OCI-LY7 (cell line): Measurements from ENCODE around the gene GALP. TPM values are rescaled to one million over a fixed set of nuclear protein-coding genes. Genes with fewer than 3 reads are reported as not detected.
"Not testable (repeated sequence)": the region's sequence is repeated elsewhere in the genome, so short reads cannot be mapped to it uniquely, and the experiment has no call there.

Experiments
- BruUV-seq: library from RNA; stranded (reverse); fragments of 400-500 nt; replicated peaks from 2 replicates; lab custom pipeline; 2021; lab: Mats Ljungman, UMichigan
- CTCF ChIA-PET: fragments of 300-600 bp; sonication (Branson Sonifier 250); formaldehyde crosslinking; loops from one replicate; lab custom pipeline; 2022; ENCODE audit warnings: antibody characterized with exemption; ENCODE audit not compliant: unreplicated experiment; lab: Charles Lee
- POLR2A ChIA-PET: fragments of 300-600 bp; sonication (Branson Sonifier 250); formaldehyde crosslinking; loops from one replicate; lab custom pipeline; 2022; ENCODE audit warnings: antibody characterized with exemption; lab: Charles Lee
- DNase-seq: peaks from one replicate; pipeline ENCODE4 v3.0.0-alpha.2; 2015; ENCODE audit warnings: low spot score
- H2AFZ ChIP-seq: fragments of 200-600 bp; sonication (generic), shearing (Covaris generic); 2 replicates; pipeline ENCODE4 v1.6.1; 2014; ENCODE audit warnings: mild to moderate bottlenecking, antibody characterized with exemption, low read length, moderate library complexity
- H3K27ac ChIP-seq: fragments of 200-600 bp; sonication (generic); 2 replicates; pipeline ENCODE4 v1.5.1; 2014; ENCODE audit warnings: mixed run types, low read depth, mild to moderate bottlenecking, moderate library complexity, low read length, inconsistent platforms; ENCODE audit not compliant: poor library complexity, severe bottlenecking
- H3K36me3 ChIP-seq: fragments of 200-600 bp; sonication (generic); 2 replicates; pipeline ENCODE4 v1.6.1; 2014; ENCODE audit warnings: mild to moderate bottlenecking, antibody characterized with exemption, low read length, moderate library complexity, mixed read lengths; ENCODE audit not compliant: insufficient read depth
- H3K4me1 ChIP-seq: fragments of 200-600 bp; sonication (generic); 2 replicates; pipeline ENCODE4 v1.5.1; 2014; ENCODE audit warnings: mild to moderate bottlenecking, low read length; ENCODE audit not compliant: insufficient read depth, poor library complexity, severe bottlenecking
- H3K4me2 ChIP-seq: fragments of 200-600 bp; sonication (generic); 2 replicates; pipeline ENCODE4 v1.6.1; 2014; ENCODE audit warnings: mild to moderate bottlenecking, low read length
- H3K4me3 ChIP-seq: fragments of 200-600 bp; sonication (generic); 2 replicates; pipeline ENCODE4 v1.5.1; 2014; ENCODE audit warnings: mild to moderate bottlenecking, low read depth, low read length; ENCODE audit not compliant: poor library complexity, severe bottlenecking
- H3K79me2 ChIP-seq: fragments of 200-600 bp; sonication (generic); 2 replicates; pipeline ENCODE4 v1.6.1; 2016; ENCODE audit warnings: low read depth, mild to moderate bottlenecking, low read length, moderate library complexity, mixed read lengths; ENCODE audit not compliant: insufficient read depth
- H3K9me2 ChIP-seq: fragments of 200-600 bp; sonication (generic); 2 replicates; pipeline ENCODE4 v1.6.1; 2016; ENCODE audit warnings: mild to moderate bottlenecking, low read length, mixed read lengths; ENCODE audit not compliant: insufficient read depth
- H3K9me3 ChIP-seq: fragments of 200-600 bp; sonication (generic); 2 replicates; pipeline ENCODE4 v1.6.1; 2014; ENCODE audit warnings: mild to moderate bottlenecking, mixed run types, low read length, mixed read lengths
- H4K20me1 ChIP-seq: fragments of 200-600 bp; sonication (generic); 2 replicates; pipeline ENCODE4 v1.6.1; 2014; ENCODE audit warnings: mild to moderate bottlenecking, antibody characterized with exemption, low read length, moderate library complexity, mixed read lengths; ENCODE audit not compliant: insufficient read depth
- EZH2phosphoT487 ChIP-seq: fragments of 200-600 bp; sonication (generic); IDR thresholded peaks from 2 replicates; pipeline ENCODE4 v1.6.1; 2018; ENCODE audit warnings: low read depth, borderline replicate concordance, mild to moderate bottlenecking, mixed run types, antibody characterized with exemption, low read length, moderate library complexity, mixed read lengths
- intact Hi-C: fragments of 100-400 bp; cut with micrococcal nuclease; formaldehyde crosslinking; loops from one replicate; pipeline ENCODE4 v1.10.0; 2022; ENCODE audit not compliant: unreplicated experiment
- total RNA-seq, 2 experiments: library from RNA; depleted of rRNA in 1 of 2; stranded (reverse); fragments of >200 nt in 1 of 2; shearing (Covaris generic) in 1 of 2; gene quantifications; 2 replicates each; pipeline ENCODE4 v1.2.3, GENCODE V29; 2014 to 2022
- TF ChIP-seq, protein P1 (sequence below): fragments of 200-600 bp; sonication (generic); conservative IDR thresholded peaks from 2 replicates; pipeline ENCODE4 v1.5.1; 2014; ENCODE audit warnings: mild to moderate bottlenecking, antibody characterized with exemption, low read length, moderate library complexity, mixed read lengths

Gene GALP
- total RNA-seq, 2 experiments from 2014 or later: not detected

DNA sequence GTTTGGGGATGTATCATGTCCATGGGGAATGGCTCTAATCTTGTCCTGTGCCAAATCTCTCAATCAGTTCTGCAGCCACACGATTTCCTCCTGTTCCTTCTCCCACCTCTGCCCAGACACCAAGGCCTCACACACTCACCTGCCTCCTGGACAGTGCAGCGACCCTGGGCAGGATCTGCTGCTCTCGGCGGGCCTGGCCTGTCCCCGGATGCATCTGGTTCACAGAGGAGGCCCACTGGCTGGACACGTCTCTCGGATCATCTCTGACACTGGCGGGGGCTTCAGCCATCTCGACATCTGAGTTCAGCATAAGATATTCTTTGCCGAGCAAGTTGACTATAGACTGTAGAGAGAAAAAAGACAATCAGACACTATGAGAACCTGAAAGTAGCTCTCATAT, 15.9 kb downstream of the GALP start:
- H3K4me3 ChIP-seq: no peak overlapping the region
- no peaks in the 10 kb centered on the region for H3K36me3 ChIP-seq
- no peak for DNase-seq
- no TSS peak for BruUV-seq
- no peak overlapping the region for H3K27ac ChIP-seq
- no peaks in the 10 kb centered on the region for H3K79me2 ChIP-seq
- intact Hi-C loops: no loop called here
- H2AFZ ChIP-seq: no peak overlapping the region
- no peaks in the 10 kb centered on the region for H3K4me1 ChIP-seq
- POLR2A ChIA-PET: no interaction called here
- TF ChIP-seq, protein P1, sequence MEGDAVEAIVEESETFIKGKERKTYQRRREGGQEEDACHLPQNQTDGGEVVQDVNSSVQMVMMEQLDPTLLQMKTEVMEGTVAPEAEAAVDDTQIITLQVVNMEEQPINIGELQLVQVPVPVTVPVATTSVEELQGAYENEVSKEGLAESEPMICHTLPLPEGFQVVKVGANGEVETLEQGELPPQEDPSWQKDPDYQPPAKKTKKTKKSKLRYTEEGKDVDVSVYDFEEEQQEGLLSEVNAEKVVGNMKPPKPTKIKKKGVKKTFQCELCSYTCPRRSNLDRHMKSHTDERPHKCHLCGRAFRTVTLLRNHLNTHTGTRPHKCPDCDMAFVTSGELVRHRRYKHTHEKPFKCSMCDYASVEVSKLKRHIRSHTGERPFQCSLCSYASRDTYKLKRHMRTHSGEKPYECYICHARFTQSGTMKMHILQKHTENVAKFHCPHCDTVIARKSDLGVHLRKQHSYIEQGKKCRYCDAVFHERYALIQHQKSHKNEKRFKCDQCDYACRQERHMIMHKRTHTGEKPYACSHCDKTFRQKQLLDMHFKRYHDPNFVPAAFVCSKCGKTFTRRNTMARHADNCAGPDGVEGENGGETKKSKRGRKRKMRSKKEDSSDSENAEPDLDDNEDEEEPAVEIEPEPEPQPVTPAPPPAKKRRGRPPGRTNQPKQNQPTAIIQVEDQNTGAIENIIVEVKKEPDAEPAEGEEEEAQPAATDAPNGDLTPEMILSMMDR: no peak
- TF ChIP-seq EZH2phosphoT487: no peak
- CTCF ChIA-PET: no interaction called here
- H3K9me2 ChIP-seq: no peaks in the 10 kb centered on the region
- H4K20me1 ChIP-seq: no peaks in the 10 kb centered on the region
- H3K9me3 ChIP-seq: no peaks in the 10 kb centered on the region
- H3K4me2 ChIP-seq: no peak overlapping the region

DNA sequence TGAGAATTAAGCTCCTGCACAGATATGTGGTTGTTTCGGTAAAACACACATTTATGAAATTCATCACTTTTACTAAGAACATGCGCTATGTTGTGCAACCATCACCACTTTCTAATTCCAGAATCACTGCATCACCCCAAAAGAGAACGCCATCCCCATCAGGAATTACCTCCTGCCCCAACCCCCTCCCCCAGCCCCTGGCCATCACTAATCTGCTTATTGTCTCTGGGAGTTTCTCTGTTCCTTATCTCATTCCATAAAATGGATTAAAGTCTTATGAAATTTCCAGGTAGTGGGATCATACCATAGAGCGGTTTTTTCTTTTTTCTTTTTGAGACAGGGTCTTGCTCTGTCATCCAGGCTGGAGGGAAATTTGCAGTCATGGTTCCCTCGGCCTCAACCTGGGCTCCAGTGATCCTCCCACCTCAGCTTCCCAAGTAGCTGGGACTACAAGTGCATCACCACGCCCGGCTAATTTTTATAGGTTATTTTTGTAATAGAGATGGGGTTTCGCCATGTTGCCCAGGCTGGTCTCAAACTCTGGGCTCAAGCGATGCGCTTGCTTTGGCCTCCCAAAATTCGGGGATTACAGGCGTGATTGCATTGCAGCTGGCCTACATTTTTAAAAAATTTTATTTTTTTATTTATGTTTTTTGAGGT, 18.3 kb downstream of the GALP start:
- CTCF ChIA-PET: no interaction called here
- DNase-seq: no peak
- Histone ChIP-seq H2AFZ (no peak overlapping the region), H3K27ac (no peak overlapping the region), H3K4me2 (no peak overlapping the region), H3K9me3 (no peaks in the 10 kb centered on the region), H3K4me1 (no peaks in the 10 kb centered on the region), H4K20me1 (no peaks in the 10 kb centered on the region), H3K4me3 (no peak overlapping the region), H3K36me3 (no peaks in the 10 kb centered on the region), H3K79me2 (no peaks in the 10 kb centered on the region), H3K9me2 (no peaks in the 10 kb centered on the region)
- no TSS peak for BruUV-seq
- POLR2A ChIA-PET: interaction anchor here (0.7 kb wide), 1 partner anchor 11 kb away, joined by 3 read pairs; no protein-coding TSS in a partner anchor
- intact Hi-C loops: no loop called here
- no peak for TF ChIP-seq EZH2phosphoT487
- TF ChIP-seq, protein P1: no peak

DNA sequence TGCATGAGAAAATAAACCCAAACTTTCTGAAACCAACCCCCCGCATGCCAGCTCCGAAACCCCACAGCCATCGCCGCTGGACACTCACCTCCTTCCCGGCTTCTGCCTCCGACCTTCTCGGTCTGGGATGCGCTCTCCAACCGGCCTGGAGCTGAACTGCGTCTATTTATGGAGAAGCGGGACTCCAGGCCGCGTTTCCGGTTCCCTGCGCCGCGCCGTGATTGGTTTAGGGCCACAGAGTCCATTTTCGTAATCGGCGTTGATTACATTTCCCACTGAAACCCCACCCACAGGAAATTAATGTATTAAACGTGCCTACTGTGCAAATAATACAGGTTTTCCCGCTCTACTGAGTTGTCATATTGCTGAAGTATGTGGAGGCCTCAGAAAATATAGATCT, 21.8 kb downstream of the GALP start, which contains the start of gene ZSCAN5B:
Gene ZSCAN5B, minus strand, starts transcription at position 138 of the 400 bp plus-strand sequence. CDS start 4,731 bp downstream, outside the sequence.
- H3K4me2 ChIP-seq, DNase-seq, BruUV-seq, H4K20me1 ChIP-seq, H3K36me3 ChIP-seq, H3K79me2 ChIP-seq, H3K9me3 ChIP-seq, H3K4me3 ChIP-seq, H3K4me1 ChIP-seq, POLR2A ChIA-PET, intact Hi-C loops, H2AFZ ChIP-seq, H3K9me2 ChIP-seq, CTCF ChIA-PET, H3K27ac ChIP-seq: not testable (repeated sequence)
